ENCODE results near the gene SLC5A6. TPM values are rescaled to one million over a fixed set of nuclear protein-coding genes. Genes with fewer than 3 reads are reported as not detected.

SLC5A6 gene
- polyA plus RNA-seq, 1 donor from 2014 or later = 64.3 TPM

GRCh38 chr2:27175330-27175729, 36.7 kb downstream of the SLC5A6 start:
- H3K4me3 ChIP-seq (ENCODE audit: low read length) = no peak overlapping the region
- H3K9me2 ChIP-seq (ENCODE audit: insufficient read depth, low read length) = no peaks in the 10 kb centered on the region
- H3K79me2 ChIP-seq (replicated peaks; ENCODE audit: insufficient read depth, low read length) = no peaks in the 10 kb centered on the region
- no peak overlapping the region for H3K4me2 ChIP-seq (ENCODE audit: low read length)
- TF ChIP-seq REST (IDR thresholded peaks at IDR 0.05; ENCODE audit: borderline replicate concordance) = no peak
- no peaks in the 10 kb centered on the region for H4K20me1 ChIP-seq (ENCODE audit: insufficient read depth)
- no peak overlapping the region for H2AFZ ChIP-seq (ENCODE audit: low read depth, low read length)
- H3K27me3 ChIP-seq (ENCODE audit: insufficient read depth, low read depth, low read length) = no peaks in the 10 kb centered on the region
- H3K27ac ChIP-seq (ENCODE audit: low read length) = no peak overlapping the region
- no peaks in the 10 kb centered on the region for H3F3A ChIP-seq (ENCODE audit: insufficient read depth, low read length, poor library complexity, severe bottlenecking)
- no peak overlapping the region for H3K9ac ChIP-seq (ENCODE audit: low read length)
- no peaks in the 10 kb centered on the region for H3K36me3 ChIP-seq (ENCODE audit: insufficient read depth, low read length)
- no peaks in the 10 kb centered on the region for H3K9me3 ChIP-seq (ENCODE audit: low read length)

- no peak overlapping the region for H2AFZ ChIP-seq (ENCODE audit: low read depth, low read length)
- TF ChIP-seq REST (IDR thresholded peaks at IDR 0.05; ENCODE audit: borderline replicate concordance) (no peak), MXI1 (conservative IDR thresholded peaks at IDR 0.05; ENCODE audit: poor library complexity, severe bottlenecking) (no peak), EZH2 (IDR thresholded peaks at IDR 0.05; ENCODE audit: borderline replicate concordance, insufficient read depth, low read length, poor library complexity, severe bottlenecking) (no peak), CTCF (IDR thresholded peaks at IDR 0.05; ENCODE audit: poor library complexity, severe bottlenecking) (no peak), SMC3 (conservative IDR thresholded peaks at IDR 0.05; ENCODE audit: poor library complexity) (no peak), POLR2AphosphoS5 (IDR thresholded peaks at IDR 0.05) (no peak), EP300 (conservative IDR thresholded peaks at IDR 0.05; ENCODE audit: poor library complexity, severe bottlenecking) (no peak), TAF1 (IDR thresholded peaks at IDR 0.05; ENCODE audit: low read depth) (no peak), RAD21 (conservative IDR thresholded peaks at IDR 0.05) (no peak)
- no peaks in the 10 kb centered on the region for H4K20me1 ChIP-seq (ENCODE audit: insufficient read depth)
- no peak overlapping the region for H3K27ac ChIP-seq (ENCODE audit: low read length)
- no peaks in the 10 kb centered on the region for H3F3A ChIP-seq (ENCODE audit: insufficient read depth, low read length, poor library complexity, severe bottlenecking)
- no peaks in the 10 kb centered on the region for H3K9me2 ChIP-seq (ENCODE audit: insufficient read depth, low read length)
- H3K4me3 ChIP-seq (ENCODE audit: low read length) = no peak overlapping the region
- no peaks in the 10 kb centered on the region for H3K9me3 ChIP-seq (ENCODE audit: low read length)
- no peak overlapping the region for H3K9ac ChIP-seq (ENCODE audit: low read length)
- H3K4me2 ChIP-seq (ENCODE audit: low read length) = no peak overlapping the region
- H3K27me3 ChIP-seq (ENCODE audit: insufficient read depth, low read depth, low read length) = no peaks in the 10 kb centered on the region
- no peaks in the 10 kb centered on the region for H3K79me2 ChIP-seq (replicated peaks; ENCODE audit: insufficient read depth, low read length)
- H3K36me3 ChIP-seq (ENCODE audit: insufficient read depth, low read length) = no peaks in the 10 kb centered on the region
Measured at GRCh38 chr2:27174638-27175037, 37.4 kb downstream of the SLC5A6 start.
